ENCODE data around the gene TNFSF10.

Gene TNFSF10

DNA sequence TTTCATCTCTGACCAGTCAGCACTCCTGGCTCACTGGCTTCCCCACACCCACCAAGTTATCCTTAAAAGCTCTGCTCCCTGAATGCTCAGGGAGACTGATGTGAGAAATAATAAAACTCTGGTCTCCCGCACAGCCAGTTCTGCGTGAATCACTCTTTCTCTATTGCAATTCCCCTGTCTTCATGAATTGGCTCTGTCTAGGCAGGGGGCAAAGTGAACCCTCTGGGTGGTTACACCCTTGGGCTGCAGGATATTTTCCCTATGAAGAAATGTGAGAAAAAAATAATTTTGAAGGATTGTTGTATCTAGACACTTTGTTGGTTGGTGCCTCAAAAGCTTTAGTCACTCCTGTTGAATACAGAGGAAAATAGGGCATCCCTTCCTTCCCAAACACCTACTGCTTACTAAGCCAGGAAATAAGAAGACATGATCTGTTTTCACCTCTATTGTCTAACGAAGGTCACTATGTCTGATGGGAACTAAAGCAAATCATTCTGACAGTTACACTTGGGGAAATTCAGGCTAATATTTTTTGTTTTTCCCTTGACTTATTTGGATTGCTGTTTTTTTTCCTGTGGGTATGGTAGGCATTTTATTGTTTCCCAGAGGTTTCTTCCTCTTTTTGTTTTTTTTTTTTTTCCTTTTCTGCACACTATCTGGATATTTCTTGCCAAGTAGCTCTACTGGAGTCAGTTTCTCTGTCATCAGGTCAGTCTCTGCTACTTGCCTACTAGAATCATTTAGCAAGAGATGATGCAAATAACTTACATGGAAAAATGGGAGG is 15.3 kb upstream of the TNFSF10 start:
- H3K4me3 ChIP-seq (replicated peaks in 1 of 2; ENCODE audit: low read depth in 2 of 2, low read length in 2 of 2), result no peak overlapping the region
- peak in 1 of 2 donors; percentile 80 for DNase-seq (ENCODE audit: low read depth in 2 of 2)
- TF ChIP-seq, protein P1, sequence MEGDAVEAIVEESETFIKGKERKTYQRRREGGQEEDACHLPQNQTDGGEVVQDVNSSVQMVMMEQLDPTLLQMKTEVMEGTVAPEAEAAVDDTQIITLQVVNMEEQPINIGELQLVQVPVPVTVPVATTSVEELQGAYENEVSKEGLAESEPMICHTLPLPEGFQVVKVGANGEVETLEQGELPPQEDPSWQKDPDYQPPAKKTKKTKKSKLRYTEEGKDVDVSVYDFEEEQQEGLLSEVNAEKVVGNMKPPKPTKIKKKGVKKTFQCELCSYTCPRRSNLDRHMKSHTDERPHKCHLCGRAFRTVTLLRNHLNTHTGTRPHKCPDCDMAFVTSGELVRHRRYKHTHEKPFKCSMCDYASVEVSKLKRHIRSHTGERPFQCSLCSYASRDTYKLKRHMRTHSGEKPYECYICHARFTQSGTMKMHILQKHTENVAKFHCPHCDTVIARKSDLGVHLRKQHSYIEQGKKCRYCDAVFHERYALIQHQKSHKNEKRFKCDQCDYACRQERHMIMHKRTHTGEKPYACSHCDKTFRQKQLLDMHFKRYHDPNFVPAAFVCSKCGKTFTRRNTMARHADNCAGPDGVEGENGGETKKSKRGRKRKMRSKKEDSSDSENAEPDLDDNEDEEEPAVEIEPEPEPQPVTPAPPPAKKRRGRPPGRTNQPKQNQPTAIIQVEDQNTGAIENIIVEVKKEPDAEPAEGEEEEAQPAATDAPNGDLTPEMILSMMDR (IDR thresholded peaks at IDR 0.05; ENCODE audit: low read depth, low read length), result no peak

DNA sequence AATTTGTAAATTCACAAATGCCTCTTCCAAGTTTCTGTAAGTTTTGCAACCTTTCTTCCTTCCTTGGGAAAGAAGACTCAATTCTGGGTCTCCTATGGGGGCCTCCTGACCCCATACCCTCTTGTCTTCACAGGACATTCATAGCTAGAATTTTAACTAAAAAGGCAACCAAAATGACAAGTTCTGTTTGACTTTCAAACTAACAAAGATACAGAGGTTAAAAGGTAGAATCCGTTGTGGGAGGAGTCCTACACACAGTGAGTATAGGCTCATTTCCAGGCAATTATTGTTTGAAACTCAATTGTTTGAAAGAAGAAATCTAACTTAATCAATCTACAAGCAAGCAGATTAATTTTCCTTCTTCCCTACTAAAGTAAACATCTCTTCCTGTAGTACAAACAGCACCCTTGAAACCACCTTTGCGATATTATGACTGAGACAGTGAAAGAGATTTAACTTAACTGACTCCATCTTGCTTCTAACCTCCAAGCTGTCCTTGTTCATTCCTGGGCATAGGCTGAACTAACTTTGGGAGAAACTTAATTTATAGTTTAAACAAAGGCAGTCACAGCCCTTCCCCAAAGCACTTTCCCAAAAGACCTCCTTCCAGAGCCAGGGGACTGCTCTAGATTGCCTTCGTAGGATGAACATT is 14.4 kb upstream of the TNFSF10 start:
- no peak for DNase-seq (ENCODE audit: low read depth in 2 of 2)
- no peak overlapping the region for H3K4me3 ChIP-seq (replicated peaks in 1 of 2; ENCODE audit: low read depth in 2 of 2, low read length in 2 of 2)
- TF ChIP-seq, protein P1 (IDR thresholded peaks at IDR 0.05; ENCODE audit: low read depth, low read length), result no peak

DNA sequence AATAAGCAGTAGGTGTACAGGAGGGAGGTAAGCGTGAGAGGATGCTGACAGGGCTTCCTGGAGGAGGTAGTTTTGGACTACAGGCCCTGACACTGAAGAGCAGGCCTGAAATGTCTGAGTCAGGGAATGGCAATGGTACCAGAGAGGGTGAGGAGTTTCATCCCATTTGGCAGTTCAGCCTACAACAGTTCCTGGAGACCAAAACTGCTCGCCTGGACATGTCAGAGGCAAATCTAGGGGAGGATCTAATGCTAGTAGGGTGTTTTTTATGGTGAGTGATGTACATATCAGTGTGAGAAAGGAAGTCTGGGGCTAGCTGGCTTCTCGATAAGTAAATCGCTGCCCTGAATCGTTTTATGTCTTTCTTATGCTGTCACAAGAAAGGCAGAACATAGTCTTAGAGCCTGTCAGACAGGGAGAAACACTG is 13.8 kb upstream of the TNFSF10 start:
- TF ChIP-seq, protein P1 (IDR thresholded peaks at IDR 0.05; ENCODE audit: low read depth, low read length), result no peak
- DNase-seq (ENCODE audit: low read depth in 2 of 2), result no peak
- H3K4me3 ChIP-seq (replicated peaks in 1 of 2; ENCODE audit: low read depth in 2 of 2, low read length in 2 of 2), result no peak overlapping the region

DNA sequence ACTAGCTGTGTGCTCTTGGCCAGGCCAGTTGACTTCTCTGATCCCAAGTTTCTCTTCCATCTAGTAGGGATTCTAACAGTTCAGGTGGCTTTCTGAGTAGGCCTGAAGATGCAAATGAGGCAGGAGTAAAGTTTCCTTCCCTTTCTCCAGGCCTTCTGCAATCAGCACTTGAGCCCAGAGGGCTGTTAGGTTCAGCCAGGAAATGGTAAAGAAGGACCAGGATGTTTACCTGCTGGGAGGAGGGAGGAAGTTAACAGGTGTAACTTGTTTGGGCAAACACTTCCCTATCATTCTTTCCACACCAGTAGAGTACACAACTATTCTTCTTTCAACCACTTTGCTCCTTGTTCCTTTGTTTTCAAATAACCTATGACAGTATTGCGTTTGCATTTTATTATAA is 13.3 kb upstream of the TNFSF10 start:
- no peak for DNase-seq (ENCODE audit: low read depth in 2 of 2)
- no peak overlapping the region for H3K4me3 ChIP-seq (replicated peaks in 1 of 2; ENCODE audit: low read depth in 2 of 2, low read length in 2 of 2)

DNA sequence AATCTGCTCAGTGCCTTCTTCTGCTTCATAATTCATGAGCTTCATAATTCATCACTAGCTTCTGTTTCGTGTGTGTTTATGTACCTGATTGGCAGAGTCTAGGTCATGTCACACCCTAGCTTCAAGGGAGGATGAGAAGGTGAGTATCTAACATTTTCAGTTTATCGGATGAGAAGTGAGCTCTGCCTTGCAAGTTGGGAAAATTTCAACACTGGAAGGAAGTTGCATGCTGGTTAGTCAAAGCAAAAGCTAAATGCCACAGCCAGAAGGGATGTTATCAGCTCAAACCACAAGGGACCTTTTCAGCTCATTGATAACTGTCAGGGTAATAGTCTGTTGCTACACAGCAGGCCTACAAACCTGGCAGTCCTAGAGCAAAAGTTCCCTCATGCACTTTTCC is 7.3 kb upstream of the TNFSF10 start:
- TF ChIP-seq, protein P1 (IDR thresholded peaks at IDR 0.05; ENCODE audit: low read depth, low read length), result no peak
- DNase-seq (ENCODE audit: low read depth in 2 of 2), result peak in 1 of 2 donors; percentile 73
- no peak overlapping the region for H3K4me3 ChIP-seq (replicated peaks in 1 of 2; ENCODE audit: low read depth in 2 of 2, low read length in 2 of 2)

More for the DNA sequence above, 13.3 kb upstream of the TNFSF10 start:
- TF ChIP-seq, protein P1 (IDR thresholded peaks at IDR 0.05; ENCODE audit: low read depth, low read length), result no peak

DNA sequence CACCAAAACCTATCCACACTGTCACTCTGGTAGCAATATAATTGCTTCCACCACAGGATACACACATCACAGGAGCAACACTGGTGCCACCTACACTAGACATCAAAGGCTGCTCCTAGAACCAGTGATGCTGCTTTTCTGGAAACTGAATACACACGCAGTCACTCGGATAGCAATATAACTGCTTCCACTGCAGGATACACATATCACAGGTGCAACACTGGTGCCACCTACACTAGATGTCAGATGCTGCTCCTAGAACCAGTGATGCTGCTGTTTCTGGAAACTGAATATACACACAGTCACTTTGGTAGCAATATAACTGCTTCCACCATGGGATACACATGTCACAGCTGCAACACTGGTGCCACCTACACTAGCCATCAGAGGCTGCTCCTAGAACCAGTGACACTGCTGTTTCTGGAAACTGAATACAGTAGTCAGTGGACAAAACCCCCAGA is 6.9 kb upstream of the TNFSF10 start:
- TF ChIP-seq, protein P1 (IDR thresholded peaks at IDR 0.05; ENCODE audit: low read depth, low read length), result no peak
- DNase-seq (ENCODE audit: low read depth in 2 of 2), result no peak
- no peak overlapping the region for H3K4me3 ChIP-seq (replicated peaks in 1 of 2; ENCODE audit: low read depth in 2 of 2, low read length in 2 of 2)
